ENCODE measurements around the gene PSME4. TPM values are rescaled to one million over a fixed set of nuclear protein-coding genes. Genes with fewer than 3 reads are reported as not detected.

PSME4 gene
- total and polyA plus RNA-seq, 2 of the 13 experiments (the other 11 are each of a cell fraction or from before 2014, with no cell fraction given), result 52.1 to 77.8 TPM

DNA sequence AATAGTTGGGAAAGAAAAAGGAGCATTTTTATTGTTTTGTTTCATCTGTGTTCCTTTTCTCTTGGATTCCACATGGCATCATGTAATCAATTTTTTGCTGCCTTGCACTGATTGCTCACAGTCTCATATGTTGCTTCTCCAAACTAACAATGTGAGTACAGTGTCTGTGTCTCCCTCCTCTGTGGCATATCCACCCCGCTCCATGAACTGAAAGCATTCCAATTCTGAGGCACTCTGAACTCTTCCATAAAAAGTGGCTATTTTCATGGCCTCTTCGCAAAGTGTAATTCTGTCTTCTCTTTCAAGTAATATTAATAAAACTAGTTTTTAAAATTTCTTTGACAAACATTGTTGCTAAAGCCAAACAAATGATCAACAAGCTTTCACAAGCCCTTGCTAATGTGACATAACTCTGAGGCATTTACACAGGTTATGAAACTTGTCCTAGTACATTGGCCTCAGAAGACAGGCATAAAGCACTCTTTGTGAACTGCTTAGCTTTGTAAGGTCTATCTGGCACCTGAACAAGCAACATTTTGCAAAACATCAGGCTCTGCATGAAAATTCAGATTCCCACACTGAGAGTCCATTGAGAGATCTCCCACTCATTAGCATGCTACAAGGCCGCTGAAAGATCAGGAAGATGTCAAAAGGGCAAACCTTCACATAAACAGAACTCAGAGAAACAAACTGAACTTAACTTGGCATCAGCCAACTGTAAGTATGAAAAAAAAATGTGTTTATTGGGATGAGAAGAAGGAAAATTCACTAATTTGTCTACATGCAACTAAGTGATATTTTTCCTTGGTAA lies 144.0 kb downstream of the PSME4 start (continued):
- TF ChIP-seq, protein P1, sequence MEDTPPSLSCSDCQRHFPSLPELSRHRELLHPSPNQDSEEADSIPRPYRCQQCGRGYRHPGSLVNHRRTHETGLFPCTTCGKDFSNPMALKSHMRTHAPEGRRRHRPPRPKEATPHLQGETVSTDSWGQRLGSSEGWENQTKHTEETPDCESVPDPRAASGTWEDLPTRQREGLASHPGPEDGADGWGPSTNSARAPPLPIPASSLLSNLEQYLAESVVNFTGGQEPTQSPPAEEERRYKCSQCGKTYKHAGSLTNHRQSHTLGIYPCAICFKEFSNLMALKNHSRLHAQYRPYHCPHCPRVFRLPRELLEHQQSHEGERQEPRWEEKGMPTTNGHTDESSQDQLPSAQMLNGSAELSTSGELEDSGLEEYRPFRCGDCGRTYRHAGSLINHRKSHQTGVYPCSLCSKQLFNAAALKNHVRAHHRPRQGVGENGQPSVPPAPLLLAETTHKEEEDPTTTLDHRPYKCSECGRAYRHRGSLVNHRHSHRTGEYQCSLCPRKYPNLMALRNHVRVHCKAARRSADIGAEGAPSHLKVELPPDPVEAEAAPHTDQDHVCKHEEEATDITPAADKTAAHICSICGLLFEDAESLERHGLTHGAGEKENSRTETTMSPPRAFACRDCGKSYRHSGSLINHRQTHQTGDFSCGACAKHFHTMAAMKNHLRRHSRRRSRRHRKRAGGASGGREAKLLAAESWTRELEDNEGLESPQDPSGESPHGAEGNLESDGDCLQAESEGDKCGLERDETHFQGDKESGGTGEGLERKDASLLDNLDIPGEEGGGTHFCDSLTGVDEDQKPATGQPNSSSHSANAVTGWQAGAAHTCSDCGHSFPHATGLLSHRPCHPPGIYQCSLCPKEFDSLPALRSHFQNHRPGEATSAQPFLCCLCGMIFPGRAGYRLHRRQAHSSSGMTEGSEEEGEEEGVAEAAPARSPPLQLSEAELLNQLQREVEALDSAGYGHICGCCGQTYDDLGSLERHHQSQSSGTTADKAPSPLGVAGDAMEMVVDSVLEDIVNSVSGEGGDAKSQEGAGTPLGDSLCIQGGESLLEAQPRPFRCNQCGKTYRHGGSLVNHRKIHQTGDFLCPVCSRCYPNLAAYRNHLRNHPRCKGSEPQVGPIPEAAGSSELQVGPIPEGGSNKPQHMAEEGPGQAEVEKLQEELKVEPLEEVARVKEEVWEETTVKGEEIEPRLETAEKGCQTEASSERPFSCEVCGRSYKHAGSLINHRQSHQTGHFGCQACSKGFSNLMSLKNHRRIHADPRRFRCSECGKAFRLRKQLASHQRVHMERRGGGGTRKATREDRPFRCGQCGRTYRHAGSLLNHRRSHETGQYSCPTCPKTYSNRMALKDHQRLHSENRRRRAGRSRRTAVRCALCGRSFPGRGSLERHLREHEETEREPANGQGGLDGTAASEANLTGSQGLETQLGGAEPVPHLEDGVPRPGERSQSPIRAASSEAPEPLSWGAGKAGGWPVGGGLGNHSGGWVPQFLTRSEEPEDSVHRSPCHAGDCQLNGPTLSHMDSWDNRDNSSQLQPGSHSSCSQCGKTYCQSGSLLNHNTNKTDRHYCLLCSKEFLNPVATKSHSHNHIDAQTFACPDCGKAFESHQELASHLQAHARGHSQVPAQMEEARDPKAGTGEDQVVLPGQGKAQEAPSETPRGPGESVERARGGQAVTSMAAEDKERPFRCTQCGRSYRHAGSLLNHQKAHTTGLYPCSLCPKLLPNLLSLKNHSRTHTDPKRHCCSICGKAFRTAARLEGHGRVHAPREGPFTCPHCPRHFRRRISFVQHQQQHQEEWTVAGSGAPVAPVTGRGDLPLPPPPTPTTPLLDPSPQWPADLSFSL (CRISPR knock-in tag; IDR thresholded peaks at IDR 0.05), result 0 out of 2 replicates have a peak, but pooled peaks have one; percentile 47
- TF ChIP-seq ZFAT (CRISPR knock-in tag; conservative IDR thresholded peaks at IDR 0.05) (no peak), ZNF296 (CRISPR knock-in tag; conservative IDR thresholded peaks at IDR 0.05) (no peak), NFIB (CRISPR knock-in tag; IDR thresholded peaks at IDR 0.05; ENCODE audit: borderline replicate concordance) (no peak), ZFP37 (CRISPR knock-in tag; IDR thresholded peaks at IDR 0.05; ENCODE audit: borderline replicate concordance) (no peak; the same call in 1 of the 2 replicates), KDM5A (IDR thresholded peaks at IDR 0.05; ENCODE audit: borderline replicate concordance, low read length) (no peak; the same call in 1 of the 2 replicates), ZNF17 (CRISPR knock-in tag; IDR thresholded peaks at IDR 0.05) (no peak), GABPB1 (CRISPR knock-in tag; IDR thresholded peaks at IDR 0.05) (peak; percentile 25; the same call in 1 of the 2 replicates), ZNF724P (CRISPR knock-in tag; IDR thresholded peaks at IDR 0.05; ENCODE audit: borderline replicate concordance) (no peak), ZBTB1 (CRISPR knock-in tag; IDR thresholded peaks at IDR 0.05; ENCODE audit: borderline replicate concordance) (no peak), HMGA1 (CRISPR knock-in tag; conservative IDR thresholded peaks at IDR 0.05) (no peak), NFATC3 (CRISPR knock-in tag; IDR thresholded peaks at IDR 0.05) (no peak), ZFP36L2 (CRISPR knock-in tag; IDR thresholded peaks at IDR 0.05) (no peak), NFYB (CRISPR knock-in tag; IDR thresholded peaks at IDR 0.05) (no peak; the same call in 1 of the 2 replicates), RFX3 (CRISPR knock-in tag; IDR thresholded peaks at IDR 0.05) (peak; percentile 24; the same call in 1 of the 2 replicates)
- TF ChIP-seq, protein P2, sequence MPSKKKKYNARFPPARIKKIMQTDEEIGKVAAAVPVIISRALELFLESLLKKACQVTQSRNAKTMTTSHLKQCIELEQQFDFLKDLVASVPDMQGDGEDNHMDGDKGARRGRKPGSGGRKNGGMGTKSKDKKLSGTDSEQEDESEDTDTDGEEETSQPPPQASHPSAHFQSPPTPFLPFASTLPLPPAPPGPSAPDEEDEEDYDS (CRISPR knock-in tag; IDR thresholded peaks at IDR 0.05), result peak; percentile 64
- TF ChIP-seq, protein P3, sequence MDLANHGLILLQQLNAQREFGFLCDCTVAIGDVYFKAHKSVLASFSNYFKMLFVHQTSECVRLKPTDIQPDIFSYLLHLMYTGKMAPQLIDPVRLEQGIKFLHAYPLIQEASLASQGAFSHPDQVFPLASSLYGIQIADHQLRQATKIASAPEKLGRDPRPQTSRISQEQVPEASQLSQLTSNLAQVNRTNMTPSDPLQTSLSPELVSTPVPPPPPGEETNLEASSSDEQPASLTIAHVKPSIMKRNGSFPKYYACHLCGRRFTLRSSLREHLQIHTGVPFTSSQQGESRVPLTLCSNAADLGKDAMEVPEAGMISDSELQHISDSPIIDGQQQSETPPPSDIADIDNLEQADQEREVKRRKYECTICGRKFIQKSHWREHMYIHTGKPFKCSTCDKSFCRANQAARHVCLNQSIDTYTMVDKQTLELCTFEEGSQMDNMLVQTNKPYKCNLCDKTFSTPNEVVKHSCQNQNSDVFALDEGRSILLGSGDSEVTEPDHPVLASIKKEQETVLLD (CRISPR knock-in tag; IDR thresholded peaks at IDR 0.05; ENCODE audit: low read depth), result no peak
- TF ChIP-seq, protein P4, sequence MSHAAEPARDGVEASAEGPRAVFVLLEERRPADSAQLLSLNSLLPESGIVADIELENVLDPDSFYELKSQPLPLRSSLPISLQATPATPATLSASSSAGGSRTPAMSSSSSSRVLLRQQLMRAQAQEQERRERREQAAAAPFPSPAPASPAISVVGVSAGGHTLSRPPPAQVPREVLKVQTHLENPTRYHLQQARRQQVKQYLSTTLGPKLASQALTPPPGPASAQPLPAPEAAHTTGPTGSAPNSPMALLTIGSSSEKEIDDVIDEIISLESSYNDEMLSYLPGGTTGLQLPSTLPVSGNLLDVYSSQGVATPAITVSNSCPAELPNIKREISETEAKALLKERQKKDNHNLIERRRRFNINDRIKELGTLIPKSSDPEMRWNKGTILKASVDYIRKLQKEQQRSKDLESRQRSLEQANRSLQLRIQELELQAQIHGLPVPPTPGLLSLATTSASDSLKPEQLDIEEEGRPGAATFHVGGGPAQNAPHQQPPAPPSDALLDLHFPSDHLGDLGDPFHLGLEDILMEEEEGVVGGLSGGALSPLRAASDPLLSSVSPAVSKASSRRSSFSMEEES (CRISPR knock-in tag; IDR thresholded peaks at IDR 0.05), result peak; percentile 52; the same call in 1 of the 2 replicates

Data from HepG2 (cell line).